ENCODE data around the gene MINAR1. TPM values are rescaled to one million over a fixed set of nuclear protein-coding genes. Genes with fewer than 3 reads are reported as not detected.

Gene MINAR1
- polyA plus RNA-seq, 1 donor (not counting 4 experiments of a cell fraction or from before 2014, with no cell fraction given), result 0.13 TPM

- no peak overlapping the region for H3K4me2 ChIP-seq (ENCODE audit: control insufficient read depth, extremely low read depth, insufficient read depth, low read depth, low read length)
- dilution Hi-C loops (cut with MboI; ENCODE audit: extremely low pct_ligation_motif_present, low sequenced_read_pairs), result no loop called here
- H3K9ac ChIP-seq (ENCODE audit: control insufficient read depth, extremely low read depth, insufficient read depth, low read length), result no peak overlapping the region
- H3K27me3 ChIP-seq (ENCODE audit: control insufficient read depth, extremely low read depth, insufficient read depth, low read length), result no peaks in the 10 kb centered on the region
- no peaks in the 10 kb centered on the region for H4K20me1 ChIP-seq (ENCODE audit: control insufficient read depth, extremely low read depth, insufficient read depth, low read length)
- no peak overlapping the region for H2AFZ ChIP-seq (ENCODE audit: control insufficient read depth, low read length)
- H3K27ac ChIP-seq (ENCODE audit: control insufficient read depth, insufficient read depth, low read length), result no peak overlapping the region
- no peaks in the 10 kb centered on the region for H3K9me3 ChIP-seq (ENCODE audit: control insufficient read depth, low read depth, low read length)
- no peak overlapping the region for H3K4me3 ChIP-seq (ENCODE audit: control insufficient read depth in 2 of 3, extremely low read depth in 1 of 3, insufficient read depth in 2 of 3, low read depth in 1 of 3, low read length in 3 of 3)
- no peaks in the 10 kb centered on the region for H3K79me2 ChIP-seq (ENCODE audit: control insufficient read depth, insufficient read depth, low read length)
- TF ChIP-seq EZH2 (IDR thresholded peaks at IDR 0.05; ENCODE audit: low read length), result no peak
- TF ChIP-seq CTCF (optimal IDR thresholded peaks at IDR 0.05 in 1 of 3, IDR thresholded peaks at IDR 0.05 in 1 of 3, conservative IDR thresholded peaks at IDR 0.05 in 1 of 3; ENCODE audit: extremely low read depth in 1 of 3, insufficient read depth in 2 of 3, low read length in 3 of 3), result no peak
- no peaks in the 10 kb centered on the region for H3K9me1 ChIP-seq (ENCODE audit: control insufficient read depth, extremely low read depth, insufficient read depth, low read length)
- no peak for FAIRE-seq
- H3K36me3 ChIP-seq (ENCODE audit: control insufficient read depth in 2 of 2, extremely low read depth in 1 of 2, insufficient read depth in 2 of 2, low read length in 2 of 2), result no peaks in the 10 kb centered on the region
- no peak for DNase-seq (ENCODE audit: low read depth, low spot score)
- no peaks in the 10 kb centered on the region for H3K4me1 ChIP-seq (ENCODE audit: control insufficient read depth, extremely low read depth, insufficient read depth, low read length)
Measured at GRCh38 chr15:79406210-79406609, 25.9 kb upstream of the MINAR1 start.

GRCh38 chr15:79408041-79408440, 24.1 kb upstream of the MINAR1 start:
- no peak overlapping the region for H3K27ac ChIP-seq (ENCODE audit: control insufficient read depth, insufficient read depth, low read length)
- H3K79me2 ChIP-seq (ENCODE audit: control insufficient read depth, insufficient read depth, low read length), result no peaks in the 10 kb centered on the region
- H3K4me2 ChIP-seq (ENCODE audit: control insufficient read depth, extremely low read depth, insufficient read depth, low read depth, low read length), result no peak overlapping the region
- H3K9me3 ChIP-seq (ENCODE audit: control insufficient read depth, low read depth, low read length), result no peaks in the 10 kb centered on the region
- DNase-seq (ENCODE audit: low read depth, low spot score) (no peak), FAIRE-seq (no peak)
- dilution Hi-C loops (cut with MboI; ENCODE audit: extremely low pct_ligation_motif_present, low sequenced_read_pairs), result no loop called here
- no peaks in the 10 kb centered on the region for H3K27me3 ChIP-seq (ENCODE audit: control insufficient read depth, extremely low read depth, insufficient read depth, low read length)
- no peaks in the 10 kb centered on the region for H4K20me1 ChIP-seq (ENCODE audit: control insufficient read depth, extremely low read depth, insufficient read depth, low read length)
- H3K4me1 ChIP-seq (ENCODE audit: control insufficient read depth, extremely low read depth, insufficient read depth, low read length), result no peaks in the 10 kb centered on the region
- TF ChIP-seq EZH2 (IDR thresholded peaks at IDR 0.05; ENCODE audit: low read length) (no peak), CTCF (optimal IDR thresholded peaks at IDR 0.05 in 1 of 3, IDR thresholded peaks at IDR 0.05 in 1 of 3, conservative IDR thresholded peaks at IDR 0.05 in 1 of 3; ENCODE audit: extremely low read depth in 1 of 3, insufficient read depth in 2 of 3, low read length in 3 of 3) (no peak)
- H3K4me3 ChIP-seq (ENCODE audit: control insufficient read depth in 2 of 3, extremely low read depth in 1 of 3, insufficient read depth in 2 of 3, low read depth in 1 of 3, low read length in 3 of 3), result no peak overlapping the region
- no peak overlapping the region for H2AFZ ChIP-seq (ENCODE audit: control insufficient read depth, low read length)
- no peak overlapping the region for H3K9ac ChIP-seq (ENCODE audit: control insufficient read depth, extremely low read depth, insufficient read depth, low read length)
- H3K36me3 ChIP-seq (ENCODE audit: control insufficient read depth in 2 of 2, extremely low read depth in 1 of 2, insufficient read depth in 2 of 2, low read length in 2 of 2), result no peaks in the 10 kb centered on the region
- H3K9me1 ChIP-seq (ENCODE audit: control insufficient read depth, extremely low read depth, insufficient read depth, low read length), result no peaks in the 10 kb centered on the region
